VCaP (cell line): ENCODE measurements around the gene MKNK1.

ENCODE experiments used
- H3K27ac ChIP-seq: fragments of 450-650 bp; 2 replicates; pipeline ENCODE4 v1.5.1; 2017
- TF ChIP-seq, protein P1 (sequence below): fragments of 450-650 bp; conservative IDR thresholded peaks from 2 replicates; pipeline ENCODE4 v1.5.1; 2017; ENCODE audit warnings: mild to moderate bottlenecking, moderate library complexity

MKNK1 gene

DNA sequence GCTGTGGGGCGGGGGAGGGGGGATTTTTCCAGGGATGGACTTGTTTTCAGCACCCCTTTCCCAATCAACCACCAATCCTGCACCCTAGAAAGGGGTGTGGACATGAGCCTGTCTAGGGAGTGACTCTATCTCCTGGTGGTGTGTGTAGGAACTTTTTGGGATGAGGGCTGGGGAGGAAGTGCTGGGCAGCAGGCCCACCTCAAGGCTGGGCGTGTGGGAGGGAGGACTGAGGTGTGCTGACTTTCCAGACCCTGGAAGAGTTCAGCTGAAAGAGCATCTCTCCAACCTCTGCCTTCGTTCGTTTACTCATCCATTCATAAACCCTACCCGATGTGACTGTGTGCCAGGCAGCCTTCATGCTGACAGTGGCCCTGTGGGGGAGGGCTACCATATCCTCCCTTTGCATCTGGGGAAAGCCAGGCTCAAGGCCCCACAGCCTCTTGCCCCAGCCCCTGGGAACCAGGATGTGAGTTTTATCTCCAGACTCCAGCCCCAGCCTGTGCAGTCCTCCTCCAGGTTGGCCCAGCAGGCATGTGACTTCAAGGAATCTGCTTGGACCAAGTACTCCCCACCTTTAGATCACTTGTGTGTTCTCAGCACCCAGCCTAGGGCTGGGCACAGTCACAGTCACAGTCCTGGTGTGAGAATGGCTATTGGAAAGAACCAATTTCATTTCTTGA is 59.4 kb downstream of the MKNK1 start:
- TF ChIP-seq, protein P1, sequence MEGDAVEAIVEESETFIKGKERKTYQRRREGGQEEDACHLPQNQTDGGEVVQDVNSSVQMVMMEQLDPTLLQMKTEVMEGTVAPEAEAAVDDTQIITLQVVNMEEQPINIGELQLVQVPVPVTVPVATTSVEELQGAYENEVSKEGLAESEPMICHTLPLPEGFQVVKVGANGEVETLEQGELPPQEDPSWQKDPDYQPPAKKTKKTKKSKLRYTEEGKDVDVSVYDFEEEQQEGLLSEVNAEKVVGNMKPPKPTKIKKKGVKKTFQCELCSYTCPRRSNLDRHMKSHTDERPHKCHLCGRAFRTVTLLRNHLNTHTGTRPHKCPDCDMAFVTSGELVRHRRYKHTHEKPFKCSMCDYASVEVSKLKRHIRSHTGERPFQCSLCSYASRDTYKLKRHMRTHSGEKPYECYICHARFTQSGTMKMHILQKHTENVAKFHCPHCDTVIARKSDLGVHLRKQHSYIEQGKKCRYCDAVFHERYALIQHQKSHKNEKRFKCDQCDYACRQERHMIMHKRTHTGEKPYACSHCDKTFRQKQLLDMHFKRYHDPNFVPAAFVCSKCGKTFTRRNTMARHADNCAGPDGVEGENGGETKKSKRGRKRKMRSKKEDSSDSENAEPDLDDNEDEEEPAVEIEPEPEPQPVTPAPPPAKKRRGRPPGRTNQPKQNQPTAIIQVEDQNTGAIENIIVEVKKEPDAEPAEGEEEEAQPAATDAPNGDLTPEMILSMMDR = no peak
- H3K27ac ChIP-seq = no peak overlapping the region

DNA sequence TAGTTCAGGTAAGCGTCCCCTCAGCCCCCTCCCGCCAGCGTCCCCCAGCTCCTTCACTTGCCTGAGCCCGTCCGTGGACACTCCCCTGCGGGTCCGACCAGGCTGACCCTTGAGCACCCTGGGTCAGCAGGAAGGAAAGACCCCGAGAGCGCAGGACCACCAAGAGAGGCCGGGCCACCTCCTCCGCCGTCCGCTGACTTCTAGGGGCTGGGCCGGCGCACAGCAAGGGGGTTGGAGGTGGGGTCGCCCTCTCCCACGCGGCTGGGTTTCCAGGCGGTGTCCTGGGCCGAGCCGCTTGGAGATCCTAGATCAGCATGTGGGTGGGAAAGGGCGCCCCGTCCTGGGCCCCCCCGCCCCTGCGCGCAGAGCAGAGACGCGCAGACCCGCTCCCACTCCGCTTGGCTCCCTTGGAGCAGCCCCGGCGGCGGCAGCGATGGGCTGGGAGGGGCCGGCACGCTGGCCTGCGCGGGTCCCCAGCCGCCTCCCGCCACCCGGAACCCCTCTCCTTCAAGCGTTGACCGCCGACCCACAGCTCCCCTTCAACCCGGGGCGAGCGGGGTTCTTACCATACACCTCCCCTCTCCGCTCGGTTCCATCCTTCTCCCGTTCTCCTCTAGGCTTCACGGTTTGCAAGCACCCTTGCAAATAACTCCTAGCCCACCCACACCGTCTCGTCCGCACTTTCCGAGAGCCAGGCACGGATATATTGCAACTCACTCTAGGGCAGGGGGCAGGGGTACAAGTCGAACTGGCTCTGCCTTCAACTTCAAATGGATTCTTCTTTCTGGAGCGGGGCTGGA is 60.1 kb downstream of the MKNK1 start:
- no peak overlapping the region for H3K27ac ChIP-seq
- TF ChIP-seq, protein P1 = no peak

DNA sequence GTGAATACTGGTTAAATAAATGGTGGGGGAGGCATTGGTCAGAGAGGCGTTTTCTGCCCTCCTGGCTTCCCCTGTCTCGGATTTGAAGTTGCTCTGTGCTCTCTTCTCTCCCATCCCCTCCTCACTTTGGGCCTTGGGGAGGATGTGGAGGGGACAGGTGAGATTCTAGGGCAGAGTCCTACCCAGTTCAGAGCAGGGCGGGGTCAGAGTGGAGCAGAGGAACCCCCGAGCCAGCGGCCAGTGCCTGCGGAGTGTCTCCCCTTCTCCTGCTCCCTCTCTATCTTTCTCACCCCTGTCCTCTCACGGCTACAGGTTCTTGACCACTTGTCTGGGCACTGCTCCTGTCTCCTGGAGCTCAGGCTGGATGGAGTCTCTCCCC is 60.7 kb downstream of the MKNK1 start:
- TF ChIP-seq, protein P1 = no peak
- H3K27ac ChIP-seq = no peak overlapping the region

DNA sequence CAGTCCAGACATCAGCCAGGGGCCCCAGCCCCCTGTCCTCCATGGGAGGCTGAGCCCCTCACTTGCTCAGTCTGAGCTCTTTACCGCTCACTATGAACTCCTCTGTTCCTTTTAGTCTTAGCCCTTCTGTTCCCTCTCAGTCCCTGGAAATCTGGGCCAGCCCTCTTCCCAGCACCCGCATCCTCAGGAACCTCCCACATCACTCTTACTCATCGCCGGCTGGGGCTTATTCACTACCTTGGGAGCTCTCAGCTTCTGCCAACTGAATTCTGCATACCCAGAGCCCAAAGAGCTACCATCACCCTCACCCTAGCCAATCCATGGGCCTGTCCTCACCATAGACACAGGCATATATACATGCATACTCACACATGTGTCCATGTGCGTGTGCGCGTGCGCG is 64.1 kb downstream of the MKNK1 start:
- no peak overlapping the region for H3K27ac ChIP-seq
- TF ChIP-seq, protein P1 = no peak

DNA sequence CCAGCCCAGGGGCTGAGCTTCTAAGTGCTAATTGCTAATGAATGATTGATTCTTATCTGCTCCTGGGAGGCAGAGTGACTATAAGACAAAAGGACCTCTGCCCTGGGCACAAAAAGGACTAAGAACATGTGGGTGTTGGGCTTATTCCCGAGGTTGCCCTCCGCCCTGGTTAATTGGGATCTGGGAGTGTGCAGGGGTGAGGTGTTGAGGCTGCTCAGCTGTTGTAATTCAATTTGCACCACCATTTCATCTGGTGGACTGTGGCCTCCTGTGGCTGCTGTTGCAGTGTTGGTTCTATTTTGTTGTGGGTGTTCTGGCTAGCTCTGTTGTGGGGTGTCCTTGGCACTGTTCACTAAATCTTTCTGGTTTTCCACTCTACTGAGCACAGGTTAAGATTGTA is 65.9 kb downstream of the MKNK1 start:
- TF ChIP-seq, protein P1 = no peak
- no peak overlapping the region for H3K27ac ChIP-seq

DNA sequence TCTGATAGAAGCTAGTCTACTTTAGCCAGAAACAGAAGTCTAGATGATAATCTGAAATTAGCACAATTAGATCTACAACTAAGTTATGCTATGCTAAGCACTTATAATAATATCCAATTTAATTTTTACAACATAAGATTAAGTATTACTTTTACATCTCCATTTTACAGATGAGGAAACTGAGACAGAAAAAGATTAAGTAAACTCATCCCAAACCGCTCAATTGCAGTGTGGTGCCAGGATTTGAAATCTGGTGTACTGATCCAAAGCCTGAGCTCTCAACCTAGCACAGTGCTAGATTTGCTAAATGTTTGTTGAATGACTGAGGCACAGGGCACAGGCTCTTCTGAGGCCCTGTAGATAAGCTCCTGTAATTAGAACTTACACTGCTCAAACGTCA is 66.4 kb downstream of the MKNK1 start:
- no peak overlapping the region for H3K27ac ChIP-seq
- TF ChIP-seq, protein P1 = no peak

DNA sequence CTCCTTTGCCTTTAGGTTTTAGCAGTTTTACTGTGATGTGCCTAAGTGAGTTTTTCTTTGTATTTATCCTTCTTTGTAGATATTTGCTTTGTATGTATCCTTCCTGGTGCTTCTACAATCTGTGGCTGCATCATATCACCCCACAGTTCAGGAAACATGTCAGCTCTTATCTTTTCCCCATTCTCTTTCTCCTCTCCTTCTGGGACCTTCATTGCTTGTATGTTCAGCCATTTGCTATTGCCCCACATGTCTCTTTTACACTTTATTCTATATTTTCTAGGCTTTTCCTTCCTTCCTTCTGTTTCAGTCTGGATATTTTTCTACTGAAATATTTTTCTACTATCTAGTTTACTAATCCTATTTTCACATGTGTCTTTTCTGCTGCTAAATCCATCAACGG is 67.5 kb downstream of the MKNK1 start:
- TF ChIP-seq, protein P1 = no peak
- no peak overlapping the region for H3K27ac ChIP-seq
